NCI-H1436 (cell line): ENCODE data around the gene SFTA2.
"Not testable (repeated sequence)": the region's sequence is repeated elsewhere in the genome, so short reads cannot be mapped to it uniquely, and the experiment has no call there.

ENCODE experiments used
- DNase-seq: peaks from one replicate; lab custom pipeline; 2025; lab: John Stamatoyannopoulos, UW

Gene SFTA2

DNA sequence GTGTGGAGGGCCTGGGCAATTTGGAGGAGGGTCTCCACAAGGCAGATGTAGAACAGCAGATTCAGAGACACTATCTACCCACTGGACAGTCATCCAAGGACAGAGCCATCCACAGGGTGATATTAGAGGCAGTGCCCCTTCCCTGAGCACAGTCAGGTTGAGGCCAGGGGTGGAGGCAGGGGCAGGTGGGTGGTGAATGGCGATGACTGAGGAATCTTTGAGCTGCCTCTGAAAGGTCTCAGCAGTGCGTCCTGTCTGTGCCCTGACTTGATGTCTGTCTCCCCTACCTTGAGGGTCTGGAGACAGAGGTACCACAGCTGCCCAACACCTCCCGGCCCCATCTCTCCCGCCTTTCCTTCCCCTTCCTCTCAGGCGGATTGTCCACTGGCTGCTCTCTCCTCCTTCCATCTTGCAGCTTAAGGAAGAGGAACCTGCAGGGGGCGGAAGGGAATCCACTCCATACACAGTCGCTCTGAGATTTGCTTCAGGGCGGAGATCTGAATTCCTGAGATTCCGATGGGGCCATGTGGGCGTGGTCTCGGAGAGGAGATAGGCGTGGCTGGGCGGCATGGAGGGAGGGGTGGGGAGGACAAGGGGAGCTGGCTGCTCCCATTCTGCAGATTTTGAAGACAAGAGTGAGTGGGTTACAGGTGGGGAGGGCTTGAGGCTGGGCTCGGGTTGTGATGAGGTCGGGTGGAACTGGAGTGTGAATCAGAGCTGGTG, 10.5 kb upstream of the SFTA2 start:
- DNase-seq = no peak

DNA sequence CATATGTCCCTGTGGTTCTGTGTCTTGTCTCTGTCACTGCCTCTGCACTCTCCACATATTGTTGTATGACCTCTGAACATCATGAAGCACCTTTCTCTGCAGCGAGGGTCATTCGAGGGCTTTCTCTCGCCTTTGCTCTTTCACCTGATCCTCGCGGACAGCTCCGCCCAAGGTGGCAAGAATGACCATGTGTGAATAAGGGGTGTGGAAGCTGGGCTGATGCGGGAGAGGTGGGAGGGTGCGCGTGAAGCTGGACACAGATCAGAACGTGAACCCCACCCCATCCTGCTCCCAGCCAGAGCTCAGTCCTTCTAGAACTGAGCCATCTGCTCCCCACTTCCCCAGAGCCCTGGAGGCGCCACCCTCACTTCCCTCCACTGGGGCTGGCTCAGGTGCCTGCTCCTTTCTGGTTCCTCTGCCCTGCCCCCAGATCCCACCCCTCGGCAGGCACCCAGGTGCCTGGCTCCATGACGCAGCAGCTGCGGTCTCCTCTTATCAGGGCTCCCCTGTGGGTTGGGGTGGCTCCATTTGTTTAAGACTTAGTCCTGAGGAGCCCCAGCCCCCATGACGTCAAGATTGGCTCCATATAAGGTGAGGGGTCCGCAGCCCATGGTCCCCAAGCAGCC, 8.5 kb upstream of the SFTA2 start, which contains the start of gene MUCL3:
Gene MUCL3, plus strand, starts transcription at position 613 of the 626 bp plus-strand sequence. CDS start 27 bp downstream, outside the sequence.
- DNase-seq = no peak

DNA sequence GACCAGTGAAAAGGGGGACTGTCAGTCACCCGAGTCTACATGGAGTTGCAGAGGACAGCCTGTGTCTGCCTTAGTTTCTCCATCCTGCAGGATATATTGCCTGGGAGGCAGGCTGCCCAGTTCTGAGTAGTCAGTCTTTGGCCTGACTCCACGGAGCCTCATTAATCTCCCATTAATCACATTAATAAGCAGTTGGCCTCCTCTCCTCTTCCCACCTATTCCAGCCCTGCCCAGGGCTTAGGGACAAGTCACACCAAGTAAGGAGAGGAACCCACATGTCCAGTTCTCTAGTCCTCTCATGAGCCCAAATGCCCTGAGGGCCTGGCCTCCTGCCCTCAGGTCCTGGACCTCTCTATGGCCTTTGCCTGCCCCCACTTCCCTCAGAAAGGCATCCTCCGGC, 7.5 kb upstream of the SFTA2 start:
- DNase-seq = no peak

DNA sequence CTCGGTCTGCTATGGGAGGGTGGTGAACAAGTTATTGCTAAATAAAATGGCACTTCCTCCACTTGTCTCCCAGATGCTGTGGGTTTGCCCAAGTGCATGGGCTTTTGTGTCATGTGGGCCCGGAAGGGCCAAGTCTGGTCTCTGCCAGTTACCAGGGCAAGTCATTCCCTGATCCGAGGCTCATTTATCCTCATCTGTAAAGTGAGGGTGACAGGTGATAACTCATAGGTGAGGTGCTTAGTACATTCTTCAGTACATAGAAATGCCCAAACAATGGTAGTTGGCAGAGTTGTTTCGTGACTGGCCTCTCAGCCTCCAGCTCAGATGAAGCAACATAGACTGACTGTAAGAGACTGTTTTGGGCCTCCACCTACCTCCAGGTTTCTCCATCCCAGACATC, 6.8 kb upstream of the SFTA2 start:
- DNase-seq = no peak

- no peak for DNase-seq
Observed at GRCh38 chr6:30937265-30937664, 5.3 kb upstream of the SFTA2 start.

DNA sequence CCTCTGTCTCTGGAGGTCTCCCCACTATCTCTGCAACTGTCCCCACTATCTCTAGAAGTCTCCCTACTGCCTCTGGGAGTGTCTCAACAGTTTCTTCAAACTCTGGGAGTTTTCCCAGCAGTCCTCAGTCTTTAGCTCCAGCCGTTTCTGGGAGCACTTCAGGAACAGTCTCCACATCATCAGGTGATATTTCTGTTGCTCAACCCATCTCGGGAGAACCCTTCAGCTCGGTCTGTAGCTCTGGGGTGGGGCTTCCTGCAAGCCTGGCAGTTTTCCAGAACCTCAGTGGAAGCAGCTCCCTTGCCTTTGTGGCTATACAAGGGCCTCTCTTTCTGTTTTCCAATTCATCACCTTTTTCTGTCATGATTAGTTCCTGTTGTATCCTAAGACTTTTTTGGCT, 3.0 kb upstream of the SFTA2 start:
- DNase-seq = no peak

DNA sequence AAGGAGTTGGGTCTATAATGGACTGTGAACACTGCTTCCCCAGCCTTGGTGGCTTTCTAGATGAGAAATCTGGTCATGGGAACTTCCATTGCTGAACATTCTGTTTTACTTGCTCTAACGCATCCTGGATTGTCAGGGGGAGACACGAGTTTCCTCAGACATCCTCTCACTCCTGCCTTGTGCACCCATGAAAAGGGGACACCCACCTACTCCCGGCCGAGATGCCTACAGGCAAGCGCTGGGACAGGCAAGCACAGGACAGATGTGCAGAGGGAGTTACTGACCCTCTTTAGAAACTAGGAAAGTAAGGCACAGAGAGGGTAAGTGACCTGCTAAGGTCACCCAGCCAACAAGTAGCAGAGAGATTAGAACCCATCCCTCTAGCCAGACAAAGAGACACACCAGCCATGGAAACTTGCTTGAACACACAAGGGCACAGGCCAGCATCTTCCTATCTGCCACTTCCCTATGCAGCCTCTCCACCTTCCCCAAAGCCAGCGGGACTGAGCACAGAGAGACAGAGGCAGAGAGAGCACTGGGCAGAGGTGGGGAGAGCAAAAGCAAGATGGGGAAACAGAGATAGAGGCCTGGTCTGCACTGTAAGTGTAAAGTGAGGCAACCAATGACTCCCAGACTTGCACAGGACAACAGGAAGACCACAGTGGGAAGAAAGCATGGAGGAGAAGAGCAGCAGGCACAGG, 845 bp upstream of the SFTA2 start:
- DNase-seq = no peak

- DNase-seq = no peak
Observed at GRCh38 chr6:30931272-30931671, 698 bp downstream of the SFTA2 start.

DNA sequence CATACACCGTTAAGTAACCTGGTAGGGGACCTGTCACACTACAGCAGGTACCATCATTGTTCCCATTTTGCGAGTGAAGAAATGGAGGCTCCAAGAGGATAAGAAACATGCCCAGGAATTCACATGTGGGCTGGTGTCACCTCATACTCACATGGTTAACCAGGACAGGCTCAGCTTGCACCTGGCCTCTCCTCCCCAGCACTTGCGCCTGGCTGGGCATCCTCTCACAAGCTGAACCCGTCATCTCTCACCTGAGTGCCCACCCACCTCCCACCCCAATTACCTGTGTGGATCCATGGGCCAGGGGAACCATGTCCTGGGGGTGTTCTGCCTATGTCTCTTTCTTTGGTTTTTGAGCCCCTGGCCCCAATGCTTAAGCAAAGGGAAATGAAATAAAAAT, 1.5 kb downstream of the SFTA2 start:
- DNase-seq = no peak

DNA sequence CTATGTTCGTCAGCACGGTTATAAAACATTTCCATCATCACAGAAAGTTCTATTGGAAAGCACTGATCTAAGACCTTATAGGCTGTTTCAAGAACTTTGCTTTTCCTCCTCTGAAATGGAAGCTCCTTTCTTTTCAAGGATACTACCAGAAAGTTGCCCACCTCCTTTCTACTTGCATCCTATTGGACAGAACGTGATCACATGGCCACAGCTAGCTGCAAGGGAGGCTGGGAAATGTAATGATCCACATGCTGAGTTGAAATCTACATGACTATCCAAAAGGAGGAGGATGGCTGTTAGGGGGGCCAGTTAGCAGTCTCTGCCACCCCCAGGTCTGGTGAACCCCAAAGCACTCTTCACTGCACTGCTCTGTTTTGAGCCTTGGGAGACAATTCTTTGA, 3.3 kb downstream of the SFTA2 start:
- no peak for DNase-seq

DNA sequence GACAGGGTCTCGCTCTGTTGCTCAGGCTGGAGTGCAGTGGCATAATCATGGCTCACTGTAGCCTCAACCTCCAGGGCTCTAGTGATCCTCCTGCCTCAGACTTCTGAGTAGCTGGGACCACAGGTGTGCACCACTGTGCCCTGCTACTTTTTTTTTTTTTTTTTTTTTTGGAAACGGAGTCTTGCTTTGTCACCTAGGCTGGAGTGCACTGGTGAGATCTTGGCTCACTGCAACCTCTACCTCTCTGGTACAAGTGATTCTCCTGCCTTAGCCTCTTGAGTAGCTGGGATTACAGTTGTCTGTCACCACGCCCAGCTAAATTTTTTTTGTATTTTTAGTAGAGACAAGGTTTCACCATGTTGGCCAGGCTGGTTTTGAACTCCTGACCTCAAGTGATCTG, 4.9 kb downstream of the SFTA2 start:
- DNase-seq = not testable (repeated sequence)

GRCh38 chr6:30926644-30927043, 5.3 kb downstream of the SFTA2 start:
- no peak for DNase-seq

DNA sequence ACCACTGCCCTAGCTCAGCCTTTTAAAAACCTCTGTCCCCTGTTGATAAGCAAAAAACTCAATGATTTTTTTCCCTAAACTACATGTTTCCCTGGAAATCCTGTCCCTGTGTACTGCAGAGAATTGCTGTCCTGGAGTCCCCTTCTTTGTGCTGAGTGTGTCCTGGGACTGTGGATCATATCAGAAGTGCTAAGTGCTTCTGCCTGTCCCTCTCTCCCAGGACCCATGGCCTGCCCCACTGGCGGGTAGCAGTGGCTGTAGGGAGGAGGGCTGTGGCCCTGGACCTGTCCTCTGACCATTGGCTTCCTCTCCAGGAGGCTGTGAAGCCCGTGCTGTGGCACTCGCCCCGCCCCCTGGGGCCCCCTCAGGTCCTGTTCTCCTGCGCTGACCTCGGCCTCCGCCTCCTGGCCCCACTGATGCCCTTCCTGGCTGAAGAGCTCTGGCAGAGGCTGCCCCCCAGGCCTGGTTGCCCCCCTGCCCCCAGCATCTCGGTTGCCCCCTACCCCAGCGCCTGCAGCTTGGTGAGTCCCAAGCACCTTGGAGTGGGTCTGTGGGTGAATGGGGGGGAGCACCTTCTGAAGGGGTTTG, 7.8 kb downstream of the SFTA2 start:
- not testable (repeated sequence) for DNase-seq

DNA sequence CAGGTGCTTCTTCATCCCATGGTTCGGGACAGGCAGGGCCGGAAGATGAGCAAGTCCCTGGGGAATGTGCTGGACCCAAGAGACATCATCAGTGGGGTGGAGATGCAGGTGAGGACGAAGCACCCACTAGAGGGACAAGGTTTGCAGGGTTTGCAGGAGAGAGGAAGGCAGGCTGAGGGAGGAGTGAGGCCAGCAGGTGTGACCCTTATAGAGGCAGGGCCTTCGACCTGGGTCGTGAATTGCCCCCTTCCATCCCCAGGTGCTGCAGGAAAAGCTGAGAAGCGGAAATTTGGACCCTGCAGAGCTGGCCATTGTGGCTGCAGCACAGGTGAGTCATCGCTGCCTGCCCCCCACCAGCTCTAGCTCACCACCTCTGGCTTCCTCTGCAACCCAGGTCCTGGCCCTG, 9.5 kb downstream of the SFTA2 start:
- DNase-seq = no peak

DNA sequence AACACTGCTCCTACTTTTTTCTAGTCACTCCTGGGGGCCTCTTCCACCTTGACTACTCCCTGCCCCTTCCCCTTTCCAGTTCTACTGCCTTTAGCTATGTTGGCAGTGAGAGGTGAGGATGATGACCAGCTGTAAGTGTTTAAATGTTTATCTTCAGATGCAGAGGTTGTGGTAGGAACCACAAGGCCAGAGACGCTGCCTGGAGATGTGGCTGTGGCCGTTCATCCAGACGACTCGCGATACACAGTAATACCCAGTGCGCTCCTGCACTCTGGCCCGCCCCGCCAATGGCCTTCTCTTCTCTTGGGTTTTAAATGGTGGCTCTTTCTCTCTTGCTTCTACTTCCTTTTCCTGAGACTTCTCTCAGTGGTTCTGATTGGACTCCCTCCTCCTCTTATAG, 13.3 kb downstream of the SFTA2 start:
- no peak for DNase-seq

- DNase-seq = no peak
Observed at GRCh38 chr6:30917487-30917886, 14.5 kb downstream of the SFTA2 start.

DNA sequence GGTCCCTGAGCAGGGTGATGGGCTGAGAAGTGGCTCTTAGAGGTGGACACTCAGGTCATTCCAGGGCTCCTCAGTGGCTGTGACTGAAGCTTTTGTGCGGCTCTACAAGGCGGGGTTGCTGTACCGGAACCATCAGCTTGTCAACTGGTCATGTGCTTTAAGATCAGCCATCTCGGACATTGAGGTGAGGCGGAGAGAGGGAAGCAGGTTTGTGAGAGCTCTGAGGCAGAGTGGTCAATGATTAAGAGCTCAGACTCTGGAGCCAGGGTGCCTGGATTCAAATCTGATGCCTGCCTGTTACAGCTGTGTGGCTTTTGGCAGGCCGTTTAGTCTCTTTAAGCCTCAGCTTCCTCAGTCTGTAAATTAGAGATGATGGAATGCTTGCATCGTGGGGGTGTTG, 14.9 kb downstream of the SFTA2 start:
- no peak for DNase-seq

DNA sequence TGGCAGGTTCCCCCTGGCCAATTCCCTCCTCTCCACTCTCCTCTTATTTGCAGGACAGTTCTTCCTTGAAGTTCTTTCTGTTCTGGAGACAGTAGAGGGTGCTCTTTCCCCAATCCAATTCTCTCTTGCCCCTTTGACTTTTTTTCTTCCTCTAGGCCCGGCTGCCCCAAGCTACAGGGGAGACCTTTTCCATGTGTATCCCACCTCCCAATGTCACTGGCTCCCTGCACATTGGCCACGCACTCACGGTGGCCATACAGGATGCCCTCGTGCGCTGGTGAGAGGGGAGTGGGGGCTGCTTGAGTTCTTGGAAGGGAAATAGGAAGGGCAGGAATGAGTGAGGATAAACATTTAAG, 16.4 kb downstream of the SFTA2 start:
- peak; percentile 30 for DNase-seq

DNA sequence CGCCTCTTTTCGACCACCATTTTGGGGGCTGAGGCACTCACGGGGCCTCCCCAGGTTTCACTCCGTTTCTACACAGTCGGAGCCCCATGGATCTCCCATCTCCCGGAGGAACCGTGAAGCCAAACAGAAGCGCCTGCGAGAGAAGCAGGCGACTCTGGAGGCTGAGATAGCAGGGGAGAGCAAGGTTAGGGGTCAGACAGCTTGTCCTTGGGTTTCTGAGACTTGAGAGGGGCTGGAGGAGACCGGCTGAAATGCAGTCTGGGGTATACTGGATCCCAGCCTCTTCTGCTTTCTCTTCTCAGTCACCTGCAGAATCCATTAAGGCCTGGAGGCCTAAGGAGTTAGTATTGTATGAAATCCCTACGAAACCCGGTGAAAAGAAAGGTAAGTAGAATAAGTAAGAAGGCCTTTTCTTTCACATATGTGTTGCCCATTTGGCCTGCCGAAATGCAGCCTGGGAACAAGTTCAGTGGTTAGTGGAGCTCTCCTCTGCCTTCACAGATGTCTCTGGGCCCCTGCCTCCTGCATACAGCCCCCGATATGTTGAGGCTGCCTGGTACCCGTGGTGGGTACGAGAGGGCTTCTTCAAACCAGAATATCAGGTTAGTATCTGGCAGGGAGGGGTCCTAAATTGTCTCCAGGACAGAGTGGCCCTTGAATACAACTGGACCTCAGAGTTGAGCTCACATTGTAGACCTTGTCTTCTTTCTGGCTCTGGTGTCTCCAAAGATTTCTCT, 16.9 kb downstream of the SFTA2 start:
- no peak for DNase-seq

DNA sequence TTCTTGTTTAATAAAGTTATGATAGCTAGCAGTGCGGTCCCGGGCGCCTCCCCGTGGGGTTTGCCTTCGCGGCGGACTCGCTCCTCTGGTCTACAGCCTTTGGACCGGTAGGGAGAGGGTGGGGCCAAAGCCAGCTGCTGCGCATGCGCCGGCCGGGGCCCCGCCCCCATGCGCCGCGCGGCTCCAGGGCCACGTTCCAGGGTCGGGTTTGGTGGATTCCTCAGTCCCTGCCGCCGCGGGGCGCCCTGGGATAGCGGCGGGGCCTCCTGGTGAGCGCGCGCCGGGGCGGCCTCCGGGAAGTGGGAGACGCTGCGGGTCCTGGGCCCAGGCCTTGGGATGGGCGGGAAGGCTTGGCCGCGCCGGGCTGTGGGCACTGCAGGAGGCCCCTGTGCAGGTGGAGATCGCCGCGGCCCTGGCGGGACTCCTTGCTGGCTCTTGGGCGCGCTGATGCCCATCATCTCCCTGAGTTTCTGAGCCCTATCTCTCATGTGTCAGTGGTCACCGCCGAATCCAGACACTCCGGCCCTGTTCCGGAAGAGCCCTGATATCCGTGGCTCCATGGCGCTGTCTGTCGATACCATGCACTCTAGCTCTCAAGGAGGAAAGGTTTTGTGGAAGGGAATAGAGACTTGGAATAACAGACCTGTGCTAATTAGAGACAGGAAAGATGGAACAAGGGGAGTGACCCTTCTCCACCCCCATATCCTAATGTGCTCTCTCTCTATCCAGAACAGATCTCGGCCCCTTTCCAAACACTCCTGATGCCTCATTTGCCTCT, 17.7 kb downstream of the SFTA2 start, which contains the start of gene VARS2:
Gene VARS2, plus strand, starts transcription at position 163 of the 778 bp plus-strand sequence. Its CDS starts 599 bp downstream, at position 762.
- DNase-seq = peak; percentile 84

DNA sequence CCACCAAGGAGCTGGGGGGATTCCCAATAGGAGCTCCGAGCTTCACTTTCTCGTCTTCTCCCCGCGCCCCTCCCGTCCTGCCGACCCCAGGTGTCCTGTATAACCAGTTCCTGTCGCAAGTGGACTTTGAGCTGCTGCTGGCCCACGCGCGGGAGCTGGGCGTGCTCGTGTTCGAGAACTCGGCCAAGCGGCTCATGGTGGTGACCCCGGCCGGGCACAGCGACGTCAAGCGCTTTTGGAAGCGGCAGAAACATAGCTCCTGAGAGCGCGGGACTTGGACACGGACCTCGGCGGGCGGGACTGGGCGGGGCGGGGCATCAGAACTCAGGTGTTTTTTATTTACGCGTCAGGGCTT, 18.3 kb downstream of the SFTA2 start:
- no peak for DNase-seq
